Heart left ventricle (tissue), 13 donors: ENCODE measurements around the gene RPS2.

ENCODE experiments used
- CTCF ChIP-seq, 12 donors: fragments of 200-600 bp; sonication (generic) in 4 of 12; IDR thresholded peaks; one replicate each; pipeline versions ENCODE4 v1.5.0 to v1.8.0; 2018 to 2022; ENCODE audit warnings: antibody characterized with exemption in 12 of 12, mild to moderate bottlenecking in 5 of 12
- POLR2A ChIP-seq, 2 donors: fragments of 450-650 bp; IDR thresholded peaks; one replicate each; pipeline ENCODE4 v1.6.1; 2017; ENCODE audit warnings: antibody characterized with exemption in 2 of 2, mild to moderate bottlenecking in 2 of 2, moderate library complexity in 2 of 2
- donor health status: ischemic (EF 13 %, LVEDD 7.1; RV severe dilation, severe dysfunction).
- donor health status: DM: no; HTN: yes; CAD: no.
- donor health status: DM: no; HTN: no; CAD: no.
- donor health status: ischemic (EF 25% LVEDD 6.9; RV normal size, moderate dysfunction).
- donor health status: ischemic (EF 25% LVEDD 5.7; RV mildly dilated, moderate dysfunction).
- donor health status: ischemic (EF 35%, LVEDD 5.7; RV mildly dilated, moderate dysfunction).
- donor health status: nonischemic (EF 11% LVEDD 7.7; RV severe dilation, severe dysfunction).
- donor health status: DM: yes; HTN: yes; CAD: no.
- donor health status: PGD.
- donor health status: ischemic (EF 29% LVEDD 5.4; RV normal size, mild dysfunction).
- donor health status: nonischemic (EF 23%, LVEDD 6.1; RV moderate dilation, normal function).

- TF ChIP-seq CTCF (IDR thresholded peaks at IDR 0.05) (no peak), POLR2A (IDR thresholded peaks at IDR 0.05) (no peak)
These were observed 14.8 kb upstream of the RPS2 start for GRCh38 chr16:1979271-1980029.
